NCI-H2107 (cell line): ENCODE data around the gene LRRC4B.
"Not testable (repeated sequence)": the region's sequence is repeated elsewhere in the genome, so short reads cannot be mapped to it uniquely, and the experiment has no call there.

Experiments used
- DNase-seq: peaks from one replicate; lab custom pipeline; 2025; lab: John Stamatoyannopoulos, UW

LRRC4B gene, protein sequence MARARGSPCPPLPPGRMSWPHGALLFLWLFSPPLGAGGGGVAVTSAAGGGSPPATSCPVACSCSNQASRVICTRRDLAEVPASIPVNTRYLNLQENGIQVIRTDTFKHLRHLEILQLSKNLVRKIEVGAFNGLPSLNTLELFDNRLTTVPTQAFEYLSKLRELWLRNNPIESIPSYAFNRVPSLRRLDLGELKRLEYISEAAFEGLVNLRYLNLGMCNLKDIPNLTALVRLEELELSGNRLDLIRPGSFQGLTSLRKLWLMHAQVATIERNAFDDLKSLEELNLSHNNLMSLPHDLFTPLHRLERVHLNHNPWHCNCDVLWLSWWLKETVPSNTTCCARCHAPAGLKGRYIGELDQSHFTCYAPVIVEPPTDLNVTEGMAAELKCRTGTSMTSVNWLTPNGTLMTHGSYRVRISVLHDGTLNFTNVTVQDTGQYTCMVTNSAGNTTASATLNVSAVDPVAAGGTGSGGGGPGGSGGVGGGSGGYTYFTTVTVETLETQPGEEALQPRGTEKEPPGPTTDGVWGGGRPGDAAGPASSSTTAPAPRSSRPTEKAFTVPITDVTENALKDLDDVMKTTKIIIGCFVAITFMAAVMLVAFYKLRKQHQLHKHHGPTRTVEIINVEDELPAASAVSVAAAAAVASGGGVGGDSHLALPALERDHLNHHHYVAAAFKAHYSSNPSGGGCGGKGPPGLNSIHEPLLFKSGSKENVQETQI

DNA sequence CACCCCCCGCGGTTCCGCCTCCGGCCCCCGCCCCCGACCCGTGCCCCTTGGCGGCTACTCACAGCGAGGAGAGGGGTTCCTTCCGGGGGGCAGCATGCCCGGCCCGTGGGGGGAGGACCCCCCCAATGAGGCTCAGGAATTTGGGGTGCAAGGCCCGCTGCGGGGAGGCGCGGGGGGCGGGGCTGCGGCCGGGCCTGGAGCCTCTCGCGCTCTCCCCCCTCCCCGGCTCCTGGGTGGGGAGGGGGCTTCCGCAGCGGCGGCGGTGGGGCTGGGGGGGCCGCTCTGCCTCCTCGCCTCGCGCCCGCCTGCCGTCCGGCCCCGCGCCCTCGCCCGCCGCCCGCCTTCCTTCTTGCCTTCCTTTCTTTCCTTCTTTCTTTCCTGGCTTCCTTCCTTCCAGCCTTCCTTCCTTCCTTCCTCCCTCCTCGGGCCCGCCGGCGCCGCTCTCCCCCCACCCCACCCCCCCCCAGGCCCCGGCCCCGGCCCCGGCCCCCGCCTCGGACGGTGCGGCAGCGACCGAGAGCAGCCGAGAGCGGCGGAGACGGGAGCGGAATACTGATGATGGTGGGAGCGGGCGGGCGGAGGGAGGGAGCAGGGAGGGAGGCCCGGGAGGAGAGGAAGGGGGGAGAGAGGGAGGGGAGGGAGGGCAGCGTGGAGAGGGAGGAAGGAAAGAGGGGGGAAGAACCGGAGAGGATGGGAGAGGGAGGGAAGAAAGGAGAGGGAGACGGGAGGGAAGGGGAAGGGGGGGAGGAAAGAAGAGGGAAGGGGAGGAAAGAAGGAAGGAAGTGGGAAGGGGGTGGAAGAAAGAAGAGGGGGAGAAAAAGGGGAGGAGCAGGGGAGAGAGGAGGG is at the start of gene LRRC4B:
LRRC4B (minus strand) TSS at position 554 of the 846 bp plus-strand sequence. CDS start 19,597 bp downstream, outside the sequence.
- DNase-seq, result no peak

DNA sequence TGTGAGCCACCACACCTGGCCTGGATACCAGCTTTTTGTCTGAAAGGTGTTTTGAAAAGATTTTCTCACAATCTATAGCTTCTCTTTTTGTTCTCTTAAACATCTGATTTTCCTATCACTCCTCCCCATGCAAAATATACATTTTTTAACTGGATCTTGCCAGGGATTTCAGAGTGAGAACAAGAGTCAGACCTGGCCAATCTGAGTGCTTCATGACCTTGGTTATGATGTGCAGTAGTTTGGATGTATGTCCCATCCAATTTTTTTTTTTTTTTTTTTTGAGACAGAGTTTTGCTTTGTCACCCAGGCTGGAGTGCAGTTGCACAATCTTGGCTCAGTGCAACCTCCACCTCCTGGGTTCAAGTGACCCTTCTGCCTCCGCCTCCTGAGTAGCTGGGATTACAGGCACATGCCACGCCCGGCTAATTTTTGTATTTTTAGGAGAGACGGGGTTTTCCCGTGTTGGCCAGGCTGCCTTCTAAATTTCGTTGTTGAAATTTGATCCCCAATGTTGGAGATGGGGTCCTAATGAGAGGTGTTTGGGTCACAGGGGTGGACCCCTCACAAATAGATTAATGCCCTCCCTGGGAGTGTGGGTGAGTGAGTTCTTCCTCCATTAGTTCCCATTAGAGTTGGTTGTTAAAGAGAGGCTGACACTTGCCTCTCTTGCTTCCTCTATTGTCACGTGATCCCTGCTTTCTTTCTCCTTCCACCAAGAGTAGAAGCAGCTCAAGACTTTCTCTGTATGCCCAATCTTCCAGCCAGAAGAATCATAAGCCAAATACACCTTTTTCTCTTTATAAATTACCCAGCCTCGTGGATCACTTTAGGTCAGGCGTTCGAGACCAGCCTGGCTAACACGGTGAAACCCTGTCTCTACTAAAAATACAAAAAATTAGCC is 44.5 kb upstream of the LRRC4B start:
- not testable (repeated sequence) for DNase-seq

DNA sequence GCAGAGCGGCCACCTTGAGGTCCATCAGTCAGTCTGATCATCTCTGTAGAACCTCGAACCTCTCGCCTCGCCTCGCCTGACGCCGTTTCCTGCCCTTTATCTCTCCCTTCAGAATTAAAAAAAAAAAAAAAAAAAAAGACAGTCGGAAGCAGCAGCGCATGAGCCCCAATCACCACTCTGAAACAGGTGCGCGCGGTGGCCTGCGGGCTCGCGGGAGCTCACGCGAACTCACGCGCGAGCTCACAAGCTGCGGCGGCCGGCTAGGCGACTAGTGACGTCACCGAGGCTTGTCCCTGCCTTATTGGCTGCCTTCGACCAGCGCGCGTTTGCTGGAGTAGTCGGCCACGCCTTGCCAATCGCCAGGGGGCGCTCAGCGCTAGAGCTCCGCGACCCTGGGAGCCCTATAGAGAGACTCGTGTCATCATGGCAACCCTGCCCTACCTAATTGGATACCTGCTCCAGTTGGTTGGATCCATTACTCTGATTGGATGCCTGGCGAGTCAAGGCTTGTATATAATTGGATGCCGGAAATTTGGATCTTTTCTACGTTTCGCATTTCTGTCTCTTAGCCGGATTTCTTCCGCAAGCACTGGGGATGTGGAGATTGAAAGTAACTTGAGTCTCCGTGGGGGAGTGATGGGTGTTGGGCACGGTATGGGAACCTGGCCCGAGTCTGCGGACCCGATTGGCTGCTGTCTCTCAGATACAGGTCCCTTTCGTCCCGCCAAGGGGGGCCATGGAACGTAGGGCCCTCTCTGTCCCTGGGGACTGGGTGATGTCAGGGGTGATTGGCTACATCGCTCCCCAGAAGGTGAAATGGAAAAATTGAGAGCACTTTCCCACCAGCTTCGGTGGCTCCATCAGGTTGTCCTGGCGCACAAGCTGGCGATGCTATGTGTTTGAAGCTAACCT is 39.9 kb upstream of the LRRC4B start:
- DNase-seq, result no peak

DNA sequence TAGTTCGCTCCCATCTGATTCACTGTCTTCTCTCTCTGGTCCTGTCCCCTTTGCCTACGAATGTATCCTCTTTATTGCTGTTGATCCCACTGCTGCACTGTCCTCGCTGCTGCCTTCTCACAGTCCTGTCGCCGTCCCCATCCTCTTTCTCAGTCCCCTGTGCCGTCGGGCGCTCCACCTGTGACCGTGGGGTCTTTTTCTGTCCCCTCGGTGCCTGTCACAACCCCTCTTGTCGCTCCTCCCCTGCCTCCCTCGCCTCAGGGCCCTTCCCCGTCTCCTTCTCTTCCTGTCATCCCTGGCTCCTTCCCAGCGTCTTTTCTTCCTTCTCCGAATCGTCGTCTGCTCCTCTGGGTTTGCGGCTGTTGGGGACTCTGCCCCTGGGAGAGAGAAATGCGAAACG is 39.2 kb upstream of the LRRC4B start:
- DNase-seq, result no peak

DNA sequence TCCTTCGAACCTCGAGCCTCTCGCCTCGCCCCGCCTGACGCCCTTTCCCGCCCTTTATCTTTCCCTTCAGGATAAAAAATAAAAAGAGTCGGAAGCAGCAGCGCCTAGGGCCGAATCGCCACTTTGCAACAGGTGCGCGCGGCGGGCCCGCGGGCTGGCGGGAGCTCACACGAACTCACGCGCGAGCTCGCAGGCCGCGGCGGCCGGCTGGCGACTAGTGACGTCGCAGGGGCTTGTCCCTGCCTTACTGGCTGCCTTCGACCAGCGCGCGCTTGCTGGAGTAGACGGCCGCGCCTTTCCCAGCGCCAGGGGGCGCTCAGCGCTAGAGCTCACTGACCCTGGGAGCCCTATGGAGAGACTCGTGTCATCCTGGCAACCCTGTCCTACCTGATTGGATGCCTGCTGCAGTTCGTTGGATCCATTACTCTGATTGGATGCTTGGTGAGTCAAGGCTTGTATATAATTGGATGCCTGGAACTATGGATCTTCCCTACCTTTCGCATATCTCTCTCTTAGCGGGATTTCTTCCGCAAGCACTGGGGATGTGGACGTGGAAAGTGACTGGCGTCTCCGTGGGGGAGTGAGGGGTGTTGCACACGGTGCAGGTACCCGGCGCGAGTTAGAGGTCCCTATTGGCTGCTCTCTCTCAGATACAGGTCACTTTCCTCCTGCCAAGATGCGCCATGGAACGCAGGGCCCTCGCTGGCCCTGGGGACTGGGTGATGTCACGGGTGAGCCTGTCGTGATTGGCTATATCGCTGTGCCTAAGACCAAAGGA is 38.0 kb upstream of the LRRC4B start:
- DNase-seq, result not testable (repeated sequence)

DNA sequence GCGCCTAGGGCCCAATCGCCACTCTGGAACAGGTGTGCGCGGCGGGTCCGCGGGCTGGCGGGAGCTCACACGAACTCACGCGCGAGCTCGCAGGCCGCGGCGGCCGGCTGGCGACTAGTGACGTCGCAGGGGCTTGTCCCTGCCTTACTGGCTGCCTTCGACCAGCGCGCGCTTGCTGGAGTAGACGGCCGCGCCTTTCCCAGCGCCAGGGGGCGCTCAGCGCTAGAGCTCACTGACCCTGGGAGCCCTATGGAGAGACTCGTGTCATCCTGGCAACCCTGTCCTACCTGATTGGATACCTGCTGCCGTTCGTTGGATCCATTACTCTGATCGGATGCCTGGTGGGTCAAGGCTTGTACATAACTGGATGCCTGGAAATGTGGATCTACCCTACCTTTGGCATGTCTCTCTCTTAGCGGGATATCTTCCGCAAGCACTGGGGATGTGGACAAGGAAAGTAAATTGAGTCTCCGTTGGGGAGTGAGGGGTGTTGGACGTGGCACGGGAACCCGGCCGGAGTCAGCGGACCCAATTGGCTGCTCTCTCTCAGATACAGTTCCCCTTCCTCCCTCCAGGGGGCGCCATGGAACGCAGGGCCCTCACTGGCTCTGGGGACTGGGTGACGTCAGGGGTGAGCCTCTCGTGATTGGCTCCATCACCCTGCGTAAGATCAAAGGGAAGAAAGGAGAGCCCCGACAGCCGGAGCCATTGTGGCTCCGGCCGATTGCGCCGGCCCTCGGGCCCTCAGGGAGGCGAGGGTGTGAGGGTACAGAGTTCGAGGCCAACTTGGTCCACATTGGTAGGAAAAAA is 36.2 kb upstream of the LRRC4B start:
- DNase-seq, result not testable (repeated sequence)

DNA sequence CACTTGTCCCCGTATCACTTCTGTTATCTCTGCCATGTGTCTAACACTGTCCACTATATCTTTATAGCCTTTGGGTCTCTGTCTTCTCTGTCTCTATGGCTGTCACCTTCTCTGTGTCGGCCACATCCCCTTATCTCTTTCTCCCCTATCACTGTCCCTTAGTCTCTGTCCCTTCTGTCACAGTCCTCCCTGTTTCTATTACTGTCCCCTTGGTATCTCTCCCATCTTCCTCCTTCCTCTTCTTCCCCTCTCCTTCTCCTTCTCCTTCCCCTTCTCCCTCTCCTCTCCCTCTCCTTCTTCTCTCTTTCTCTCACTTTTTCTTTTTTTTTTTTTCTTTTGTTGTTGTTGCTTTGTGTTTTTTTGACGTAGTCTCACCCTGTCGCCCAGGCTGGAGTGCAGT is 34.7 kb upstream of the LRRC4B start:
- DNase-seq, result no peak

DNA sequence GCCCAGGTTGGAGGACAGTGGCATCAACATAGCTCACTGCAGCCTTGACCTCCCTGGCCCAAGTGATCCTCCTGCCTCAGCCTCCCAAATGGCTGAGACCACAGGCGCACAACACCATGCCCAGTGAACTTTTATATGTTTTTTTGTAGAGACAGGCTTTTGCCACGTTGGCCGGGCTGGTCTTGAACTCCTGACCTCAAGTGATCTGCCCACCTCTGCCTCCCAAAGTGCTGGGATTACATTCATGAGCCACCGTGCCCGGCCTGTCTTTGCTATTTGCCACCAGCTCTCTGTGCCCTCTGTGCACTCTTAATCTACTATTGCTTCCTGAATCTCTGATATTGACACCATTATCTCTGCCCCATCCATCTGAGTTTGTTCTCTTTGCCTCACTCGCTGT is 34.3 kb upstream of the LRRC4B start:
- DNase-seq, result no peak

DNA sequence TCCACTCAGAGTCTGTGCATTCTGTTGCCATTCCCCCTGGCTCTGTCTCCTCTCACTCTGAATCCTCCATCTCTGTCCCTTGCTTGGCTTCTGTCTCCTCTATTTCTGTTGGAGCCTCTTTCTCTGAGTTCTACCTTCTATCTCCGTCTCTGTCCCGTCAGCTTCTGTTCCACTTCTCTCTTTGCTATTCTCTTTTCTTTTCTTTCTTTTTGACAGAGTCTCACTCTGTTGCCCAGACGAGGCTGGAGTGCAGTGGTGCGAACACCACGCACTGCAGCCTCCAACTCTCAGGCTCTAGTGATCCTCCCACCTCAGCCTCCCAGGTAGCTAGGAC is 33.8 kb upstream of the LRRC4B start:
- no peak for DNase-seq

DNA sequence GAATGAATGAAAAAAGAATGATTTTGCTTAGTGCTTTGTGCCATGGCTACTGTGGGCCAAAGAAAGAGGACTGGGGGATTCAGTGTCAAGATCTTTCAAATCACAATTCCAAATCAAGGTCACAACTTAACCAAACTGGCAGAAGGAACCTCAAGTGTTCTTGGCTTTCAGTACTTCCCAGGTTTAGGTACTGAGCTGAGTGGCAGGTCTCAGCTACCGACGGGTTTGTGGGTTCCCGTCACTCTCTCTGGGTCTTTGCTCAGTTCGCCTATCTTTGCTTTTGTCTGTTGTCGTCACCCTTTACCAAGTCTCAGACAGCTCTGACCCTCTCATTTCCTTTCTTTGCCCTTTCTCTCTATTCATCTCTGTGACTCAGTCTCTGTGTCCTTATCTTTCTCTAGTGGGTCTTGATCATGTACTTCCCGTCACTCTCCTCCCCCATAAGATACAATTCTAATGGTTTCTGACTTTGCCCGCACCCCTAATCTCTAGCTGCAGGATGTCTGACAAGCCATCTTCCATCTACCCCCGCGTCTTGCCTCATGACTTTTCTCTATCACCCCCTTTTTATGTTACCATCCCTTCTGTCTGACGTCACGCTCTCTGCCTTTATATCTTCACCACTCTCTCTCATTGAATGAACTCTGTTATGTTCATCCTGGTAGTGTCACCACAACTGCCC is 33.3 kb upstream of the LRRC4B start:
- DNase-seq, result no peak

DNA sequence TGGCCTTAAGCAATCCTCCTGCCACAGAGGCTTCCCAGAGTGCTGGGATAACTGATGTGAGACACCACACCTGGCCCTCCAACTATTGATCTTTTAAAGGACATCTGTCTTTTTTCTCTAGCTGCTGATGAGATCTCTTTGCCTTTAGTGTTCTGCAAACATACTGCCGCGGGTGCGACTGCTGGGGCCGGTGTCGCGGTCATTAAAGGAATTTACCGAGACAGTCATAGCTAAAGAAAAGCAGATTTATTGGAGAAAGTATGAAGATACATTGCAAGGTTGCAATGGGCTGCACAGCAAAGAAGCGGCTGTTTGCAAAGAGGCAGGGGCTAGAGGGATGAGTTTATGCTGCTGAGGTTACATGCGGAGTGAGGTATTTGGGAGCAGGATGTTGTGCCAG is 31.2 kb upstream of the LRRC4B start:
- DNase-seq, result no peak

DNA sequence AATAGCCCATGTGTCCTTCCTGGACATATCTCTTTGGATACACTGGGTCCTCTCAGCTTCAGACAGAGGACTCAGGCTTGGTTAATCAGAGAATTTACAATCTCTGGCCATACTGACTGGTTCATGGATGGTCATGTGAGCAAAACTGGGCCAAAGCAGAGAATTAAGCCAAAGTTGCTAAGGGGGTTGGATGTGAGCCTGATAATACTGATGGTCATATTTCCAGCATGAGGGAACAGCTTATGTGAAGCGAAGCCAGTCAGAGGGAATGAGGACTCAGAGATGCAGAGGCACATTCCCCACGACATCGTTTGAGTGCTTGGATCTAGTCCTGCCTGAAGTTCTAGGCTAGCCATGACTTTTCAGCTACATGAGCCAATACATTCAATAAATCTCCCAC is 22.0 kb upstream of the LRRC4B start:
- no peak for DNase-seq

DNA sequence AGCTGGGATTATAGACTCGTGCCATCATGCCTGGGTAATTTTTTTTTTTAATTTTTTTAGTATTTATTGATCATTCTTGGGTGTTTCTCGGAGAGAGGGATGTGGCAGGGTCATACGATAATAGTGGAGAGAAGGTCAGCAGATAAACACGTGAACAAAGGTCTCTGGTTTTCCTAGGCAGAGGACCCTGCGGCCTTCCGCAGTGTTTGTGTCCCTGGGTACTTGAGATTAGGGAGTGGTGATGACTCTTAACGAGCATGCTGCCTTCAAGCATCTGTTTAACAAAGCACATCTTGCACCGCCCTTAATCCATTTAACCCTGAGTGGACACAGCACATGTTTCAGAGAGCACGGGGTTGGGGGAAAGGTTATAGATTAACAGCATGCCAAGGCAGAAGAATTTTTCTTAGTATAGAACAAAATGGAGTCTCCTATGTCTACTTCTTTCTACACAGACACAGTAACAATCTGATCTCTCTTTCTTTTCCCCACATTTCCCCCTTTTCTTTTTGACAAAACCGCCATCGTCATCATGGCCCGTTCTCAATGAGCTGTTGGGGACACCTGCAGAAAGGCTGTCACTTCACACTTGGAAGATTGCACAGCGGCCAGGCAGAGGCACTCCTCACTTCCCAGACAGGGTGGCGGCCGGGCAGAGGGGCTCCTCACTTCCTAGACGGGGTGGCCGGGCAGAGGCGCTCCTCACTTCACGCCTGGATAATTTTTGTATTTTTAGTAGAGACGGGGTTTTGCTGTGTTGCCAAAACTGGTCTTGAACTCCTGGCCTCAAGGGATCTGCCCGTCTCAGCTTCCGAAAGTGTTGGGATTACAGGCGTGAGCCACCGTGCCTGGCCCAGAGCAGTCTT is 13.8 kb upstream of the LRRC4B start:
- not testable (repeated sequence) for DNase-seq

DNA sequence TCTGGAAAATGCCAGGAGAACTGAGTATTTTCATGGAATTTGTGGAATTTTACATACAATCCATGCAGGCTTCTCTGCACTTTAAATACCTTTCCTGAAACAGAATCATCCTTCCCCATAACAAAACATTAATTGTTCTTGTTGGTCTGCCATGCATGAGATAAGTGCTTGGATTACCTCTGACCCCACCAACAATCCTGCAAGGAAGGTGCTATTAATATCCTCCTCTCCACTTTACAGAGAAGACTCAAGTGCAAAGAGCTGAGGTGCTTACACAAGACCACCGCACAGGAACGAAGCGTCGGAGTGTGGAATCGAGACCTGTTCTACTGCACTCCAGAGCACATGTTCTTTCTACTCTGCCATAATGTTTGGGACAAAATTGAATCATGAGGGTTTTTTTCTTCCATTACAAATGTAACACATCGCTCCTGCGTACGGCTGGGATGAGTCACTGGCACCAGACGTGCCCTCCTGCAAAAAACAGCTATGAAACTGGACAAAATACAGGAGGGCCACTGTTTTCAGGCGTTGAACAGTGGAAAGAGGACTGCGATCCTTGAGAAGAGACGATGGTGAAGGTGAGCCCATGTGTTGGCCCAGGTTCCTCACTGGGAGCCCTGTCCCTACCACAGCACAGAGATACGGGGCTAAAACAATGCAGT is 12.9 kb upstream of the LRRC4B start:
- no peak for DNase-seq

DNA sequence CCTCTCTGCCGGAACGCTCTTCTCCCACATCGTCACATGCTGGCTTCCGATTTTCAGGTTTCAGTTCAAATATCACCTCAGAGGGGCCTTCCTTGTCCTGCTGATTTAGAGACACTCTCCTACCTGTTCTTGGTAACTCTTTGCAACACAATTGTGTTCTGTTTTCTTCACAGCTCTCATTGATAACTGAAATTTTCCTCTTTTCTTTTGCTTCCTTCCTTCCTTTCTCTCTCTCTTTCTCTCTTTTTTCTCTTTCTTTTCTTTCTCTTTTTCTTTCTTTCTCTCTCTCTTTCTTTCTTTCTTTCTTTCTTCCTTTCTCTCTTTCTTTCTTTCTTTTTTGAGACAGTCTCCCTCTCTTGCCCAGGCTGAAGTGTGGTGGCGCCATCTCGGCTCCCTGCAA is 12.0 kb upstream of the LRRC4B start:
- no peak for DNase-seq

DNA sequence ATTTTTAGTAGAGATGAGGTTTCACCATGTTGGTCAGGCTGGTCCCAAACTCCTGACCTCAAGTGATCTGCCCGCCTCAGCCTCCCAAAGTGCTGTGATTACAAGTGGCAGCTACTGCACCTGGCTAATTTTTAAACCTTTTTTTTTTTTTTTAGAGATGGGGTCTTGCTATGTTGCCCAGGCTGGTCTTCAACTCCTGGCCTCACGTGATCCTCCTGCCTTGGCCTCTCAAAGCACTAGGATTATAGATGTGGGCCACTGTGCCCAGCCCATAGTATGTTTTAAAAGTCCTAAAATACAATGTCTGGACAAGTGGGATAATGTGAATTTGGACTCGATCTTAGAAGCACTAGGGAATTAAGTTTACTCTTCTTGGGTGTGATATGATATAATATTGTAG is 8.5 kb upstream of the LRRC4B start:
- DNase-seq, result not testable (repeated sequence)
